M059J (cell line): ENCODE measurements around the gene PITPNM1. TPM values are rescaled to one million over a fixed set of nuclear protein-coding genes. Genes with fewer than 3 reads are reported as not detected.
"Not testable (repeated sequence)": the region's sequence is repeated elsewhere in the genome, so short reads cannot be mapped to it uniquely, and the experiment has no call there.

Experiments used
- DNase-seq: peaks from one replicate; pipeline ENCODE4 v3.0.0-alpha.2; 2012; ENCODE audit warnings: low read depth
- total RNA-seq: library from RNA; depleted of rRNA; stranded (reverse); fragments of >200 nt; shearing (Covaris generic); gene quantifications from 2 replicates; pipeline ENCODE4 v1.2.3, GENCODE V29; 2014

PITPNM1 gene
- total RNA-seq, 1 experiment from 2014 or later = 36.7 TPM

GRCh38 chr11:67523556-67524479, 18.7 kb upstream of the PITPNM1 start:
- DNase-seq = no peak

DNA sequence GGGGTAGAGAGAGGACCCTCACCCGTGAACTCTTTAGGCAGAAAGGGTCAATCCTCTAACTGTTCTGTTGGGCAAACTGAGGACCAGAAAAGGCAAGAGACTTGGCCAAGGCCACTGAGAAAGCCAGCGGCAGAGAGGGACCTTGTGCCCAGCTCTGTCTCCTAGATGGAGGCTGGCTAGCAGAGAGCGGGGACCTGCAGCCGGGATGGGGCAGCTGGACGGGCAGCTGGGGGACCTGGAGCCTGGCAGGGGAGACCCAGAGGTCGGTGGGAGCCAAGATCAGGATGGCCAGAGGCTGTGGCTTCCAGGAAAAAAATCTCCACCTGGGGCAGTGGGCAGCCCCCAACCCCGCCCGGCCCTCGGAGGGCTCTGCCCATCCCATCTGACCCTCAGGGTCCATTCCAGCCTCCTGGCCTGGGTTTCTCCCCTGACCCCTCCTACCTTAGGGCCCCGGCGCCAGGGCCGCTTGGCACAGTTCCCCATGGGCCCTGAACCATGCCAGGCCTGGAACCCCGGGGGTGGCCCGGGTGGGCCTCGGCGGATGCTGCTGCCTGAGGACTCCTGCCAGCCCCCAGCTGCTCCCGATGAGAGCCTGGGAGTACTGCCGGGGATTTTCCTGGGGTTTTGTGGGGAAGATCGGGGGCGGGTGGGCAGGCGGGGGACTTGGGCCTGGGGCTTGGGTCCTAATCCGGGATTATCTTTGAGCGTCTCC, 17.8 kb upstream of the PITPNM1 start, which contains the start of gene CABP2:
TSS of gene CABP2 (minus strand) at position 603 of the 712 bp plus-strand sequence. CDS start at position 483, 120 bp downstream.
- no peak for DNase-seq

DNA sequence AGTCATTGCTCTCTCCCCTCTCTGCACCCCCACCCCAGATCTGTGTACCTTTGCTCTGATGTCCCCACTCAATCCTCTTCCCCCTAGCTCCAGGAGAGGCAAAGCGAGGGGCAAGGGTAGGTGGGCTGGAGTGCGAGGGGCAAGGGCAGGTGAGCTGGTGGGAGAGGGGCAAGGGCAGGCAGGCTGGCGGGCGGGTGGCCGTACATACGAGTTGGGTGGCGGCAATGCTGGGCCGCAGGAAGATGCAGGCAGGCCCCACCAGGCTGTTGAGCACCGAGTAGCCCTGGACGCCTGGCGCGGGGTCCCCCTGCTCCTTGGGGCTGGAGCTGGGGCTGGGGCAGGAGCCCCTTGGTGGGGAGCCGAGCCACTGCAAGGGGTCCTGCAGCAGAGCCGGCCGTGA, 17.2 kb upstream of the PITPNM1 start:
- DNase-seq = no peak

DNA sequence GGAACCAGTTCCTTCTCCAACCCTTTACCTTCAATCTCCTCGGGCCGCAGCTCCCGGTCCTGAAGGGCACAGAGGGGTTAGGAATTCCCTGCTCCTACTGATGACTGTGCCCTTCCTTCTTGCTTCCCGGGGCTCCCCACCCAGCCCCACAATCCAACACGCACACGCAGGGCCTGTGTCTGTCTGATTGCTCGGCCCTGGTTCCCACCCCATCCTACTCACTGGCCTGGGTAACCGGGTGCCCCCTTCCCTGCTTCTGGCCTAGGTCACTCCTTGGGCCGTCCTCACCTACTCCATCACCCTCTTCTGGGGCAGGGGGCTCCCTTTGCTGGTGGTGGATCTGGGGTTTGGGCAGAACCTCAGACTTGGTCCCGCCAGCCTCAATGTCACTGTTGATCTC, 16.8 kb upstream of the PITPNM1 start:
- no peak for DNase-seq

- no peak for DNase-seq
Measured at GRCh38 chr11:67520856-67521824, 16.0 kb upstream of the PITPNM1 start.

DNA sequence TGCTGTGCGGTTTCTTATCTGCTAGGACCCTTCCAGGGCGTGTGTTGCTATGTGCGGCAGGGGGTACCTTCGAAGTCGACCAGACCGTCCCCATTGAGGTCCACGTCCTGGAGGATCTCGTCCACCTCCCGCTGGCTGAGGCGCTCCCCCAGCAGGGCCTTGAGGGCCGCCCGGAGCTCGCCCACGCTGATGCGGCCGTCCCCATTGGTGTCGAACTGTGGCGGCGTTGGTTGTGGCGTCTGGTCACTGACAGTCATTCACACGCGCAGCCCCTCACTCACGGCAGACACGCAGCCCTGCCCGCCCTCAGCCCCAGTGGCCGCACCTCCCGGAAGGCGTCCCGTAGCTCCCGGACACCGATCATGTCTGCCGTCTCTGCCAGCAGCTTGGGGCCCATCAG, 14.6 kb upstream of the PITPNM1 start:
- no peak for DNase-seq

- DNase-seq = no peak
Measured at GRCh38 chr11:67517784-67518552, 12.8 kb upstream of the PITPNM1 start.

GRCh38 chr11:67516806-67517205, 11.6 kb upstream of the PITPNM1 start:
- no peak for DNase-seq

- DNase-seq = no peak
Measured at GRCh38 chr11:67514116-67514515, 9.0 kb upstream of the PITPNM1 start.

GRCh38 chr11:67511558-67511957, 6.4 kb upstream of the PITPNM1 start:
- DNase-seq = not testable (repeated sequence)

- peak; percentile 51 for DNase-seq
Measured at GRCh38 chr11:67510023-67510345, 4.8 kb upstream of the PITPNM1 start.

GRCh38 chr11:67508486-67509121, 3.4 kb upstream of the PITPNM1 start:
- peak; percentile 96 for DNase-seq

- peak; percentile 99 for DNase-seq
Measured at GRCh38 chr11:67507864-67508485, 2.8 kb upstream of the PITPNM1 start, which contains the start of gene CDK2AP2. Gene CDK2AP2, minus strand, starts transcription at chr11:67508162. Its CDS starts 80 bp downstream, at chr11:67508082.

DNA sequence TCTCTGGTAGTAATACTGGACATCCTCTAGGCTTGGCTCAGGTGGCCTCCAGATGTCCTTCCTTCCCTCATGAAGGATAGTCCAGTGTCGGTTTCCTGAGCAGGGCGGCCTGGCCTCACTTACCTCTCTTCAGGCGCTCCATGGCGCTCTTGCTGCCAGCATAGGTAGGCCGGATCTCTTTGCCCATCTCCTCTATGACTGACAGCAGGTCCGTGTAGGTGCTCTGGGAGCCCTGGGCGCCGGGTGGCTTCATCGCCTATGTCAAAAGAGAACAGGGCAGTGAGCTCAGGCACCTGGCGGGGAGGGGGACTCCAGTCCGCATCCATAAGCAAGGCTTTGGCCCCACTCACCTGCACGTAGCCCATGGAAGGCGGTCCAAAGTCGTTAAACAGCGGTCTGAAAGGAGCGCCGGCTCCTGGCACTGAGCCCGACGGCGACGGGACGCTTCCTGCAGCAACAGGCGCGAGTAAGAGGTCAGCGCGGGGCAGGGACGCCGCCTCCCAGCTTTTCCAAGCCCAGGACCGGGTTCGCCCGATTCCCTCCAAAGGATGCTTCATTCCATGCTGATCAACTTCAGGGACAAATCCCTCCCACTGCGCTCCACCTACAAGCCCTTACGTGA, 2.2 kb upstream of the PITPNM1 start:
- DNase-seq = no peak

DNA sequence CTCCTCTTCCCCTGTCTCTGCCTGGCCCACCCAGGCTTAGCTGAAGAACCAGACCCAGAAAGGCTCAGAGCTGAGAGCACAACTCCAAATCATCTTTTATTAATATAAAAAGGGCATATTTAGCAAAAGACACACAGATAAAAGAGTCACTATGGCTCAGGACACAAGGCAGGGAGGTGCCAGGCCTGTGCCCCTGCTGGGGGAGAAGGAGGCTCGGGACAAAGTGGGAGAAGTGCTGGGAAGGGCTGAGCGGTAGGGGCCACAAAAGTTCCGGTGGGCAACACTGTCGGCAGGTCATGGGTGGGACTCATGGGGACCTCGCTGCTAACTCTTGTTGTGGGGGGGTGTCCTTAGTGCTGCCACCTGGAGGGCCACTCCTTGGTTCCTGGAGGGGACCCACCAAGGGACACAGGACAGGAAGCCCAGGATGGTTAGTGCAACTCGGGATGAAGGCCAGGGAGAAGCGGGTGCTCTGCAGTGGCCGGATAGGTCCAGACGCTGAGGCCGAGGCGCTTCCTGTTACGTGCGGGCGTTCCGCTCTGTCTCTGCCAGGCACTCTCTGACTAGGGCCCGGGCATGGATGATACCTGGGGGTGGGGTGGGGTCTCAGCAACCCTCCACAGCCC, 1.4 kb upstream of the PITPNM1 start:
- DNase-seq = no peak

DNA sequence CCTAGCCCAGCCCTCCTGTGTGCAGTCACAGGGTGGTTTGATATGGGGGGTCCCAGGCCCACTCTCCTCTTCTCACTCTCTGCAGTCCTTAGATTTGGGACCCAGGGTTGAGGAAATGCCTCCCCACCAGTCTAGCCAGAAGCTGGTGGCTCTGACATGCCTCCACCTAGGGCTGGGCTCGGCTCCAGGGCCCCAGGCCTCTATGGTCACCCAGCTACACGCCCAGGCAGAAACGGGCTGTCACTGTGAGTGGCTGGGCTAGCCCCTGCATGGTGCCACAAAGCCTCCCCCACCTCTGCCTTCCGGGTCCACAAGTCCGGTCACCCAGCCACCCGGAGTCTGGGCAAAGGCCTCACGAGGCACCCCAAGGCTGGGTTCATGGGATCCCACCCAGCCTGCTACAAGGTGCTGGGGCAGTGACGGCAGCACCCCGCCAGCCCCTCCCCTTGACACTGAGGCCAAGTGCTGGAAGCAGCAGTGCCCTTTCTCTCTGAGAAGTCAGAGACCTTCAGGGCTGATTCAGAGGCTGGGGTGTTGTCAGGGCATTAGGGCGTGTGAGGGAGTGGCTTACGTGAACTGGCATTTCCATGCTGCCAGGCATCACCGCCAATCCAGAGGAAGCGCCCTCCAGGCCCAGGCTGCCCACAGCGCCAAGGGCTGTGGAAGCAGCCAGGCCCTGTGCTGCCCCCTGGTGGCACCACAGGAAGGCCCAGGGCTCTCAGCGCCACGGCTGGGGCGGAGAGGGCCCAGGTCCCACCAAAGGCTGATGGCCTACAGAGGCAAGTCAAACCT, 638 bp upstream of the PITPNM1 start:
- DNase-seq = peak; percentile 98

DNA sequence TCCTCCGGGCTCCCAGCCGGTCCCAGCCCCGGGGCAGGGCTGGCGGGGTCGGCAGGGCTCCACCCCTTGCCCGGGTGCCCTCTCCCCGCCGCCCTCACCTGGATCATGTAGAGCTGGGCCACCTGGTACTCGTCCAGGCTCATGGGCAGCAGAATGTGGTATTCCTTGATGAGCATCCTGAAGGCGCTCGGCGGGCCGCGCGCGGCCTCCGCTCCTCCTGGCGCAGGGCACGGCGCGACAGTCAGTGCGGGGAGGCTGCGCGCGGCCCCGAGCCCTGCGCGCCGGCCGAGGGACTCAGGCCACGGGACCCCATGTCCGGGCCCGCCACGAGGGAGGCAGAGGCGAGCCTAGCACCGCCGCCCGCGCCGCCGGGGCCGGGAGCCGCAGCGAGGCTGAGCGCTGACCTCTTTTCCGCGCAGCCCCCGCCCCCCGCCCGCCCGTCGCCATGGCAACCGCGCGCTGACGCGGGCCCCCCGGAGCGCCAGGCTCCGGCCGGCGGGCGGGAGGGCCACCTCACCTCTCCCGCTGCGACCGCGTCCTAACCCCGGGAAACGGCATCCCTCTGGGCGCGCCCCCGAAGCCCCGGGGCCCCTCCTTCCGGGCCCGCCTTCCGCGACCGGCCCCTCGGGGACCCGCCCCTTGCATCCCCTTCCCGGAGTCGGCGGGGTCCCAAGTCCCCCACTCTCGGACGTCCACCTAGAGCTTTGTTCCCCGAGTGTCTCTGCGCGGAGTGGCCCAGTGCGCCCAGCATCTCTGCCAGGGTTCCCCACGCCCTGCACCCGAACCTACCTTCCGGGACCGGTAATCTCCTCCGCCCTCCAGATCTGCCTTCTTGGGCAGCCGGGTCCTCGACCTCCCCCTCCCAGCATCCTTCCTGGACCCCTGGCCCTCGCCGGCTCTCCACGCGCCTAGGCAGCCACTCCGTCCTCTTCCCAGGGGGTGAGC, 886 bp downstream of the PITPNM1 start:
- peak; percentile 45 for DNase-seq
